Sigmoid colon (tissue), 7 donors: ENCODE results near the gene IQSEC2. TPM values are rescaled to one million over a fixed set of nuclear protein-coding genes. Genes with fewer than 3 reads are reported as not detected.

Experiments
- DNase-seq: peaks from one replicate; pipeline ENCODE4 v3.0.0-alpha.2; 2019
- H3K27ac ChIP-seq, 4 donors: fragments of 200-600 bp; sonication (generic); one replicate each; pipeline ENCODE4 v1.5.1; 2016 to 2019; ENCODE audit warnings: mild to moderate bottlenecking in 1 of 4
- H3K27me3 ChIP-seq, 3 donors: fragments of 200-600 bp; sonication (generic); one replicate each; pipeline ENCODE4 v1.5.1; 2019; ENCODE audit warnings: mild to moderate bottlenecking in 1 of 3
- H3K36me3 ChIP-seq, 4 donors: fragments of 200-600 bp; sonication (generic); one replicate each; pipeline ENCODE4 v1.5.1; 2016 to 2019
- H3K4me1 ChIP-seq, 4 donors: fragments of 200-600 bp; sonication (generic); one replicate each; pipeline ENCODE4 v1.5.1; 2017 to 2019
- H3K4me3 ChIP-seq, 4 donors: fragments of 200-600 bp; sonication (generic); one replicate each; pipeline ENCODE4 v1.5.1; 2017 to 2019; ENCODE audit warnings: mild to moderate bottlenecking in 2 of 4, moderate library complexity in 1 of 4
- H3K9me3 ChIP-seq, 4 donors: fragments of 200-600 bp in 3 of 4; sonication (generic) in 3 of 4; one replicate each; pipeline versions ENCODE4 v1.5.1 to v1.6.1; 2013 to 2019
- CTCF ChIP-seq, 4 experiments: fragments of 450-650 bp in 3 of 4; fragments of 200-600 bp in 1 of 4; IDR thresholded peaks; one replicate each; pipeline ENCODE4 v1.5.1; 2016 to 2019; ENCODE audit warnings: antibody characterized with exemption in 4 of 4, mild to moderate bottlenecking in 3 of 4, moderate library complexity in 2 of 4
- EP300 ChIP-seq, 4 donors: sonication (generic); formaldehyde crosslinking; IDR thresholded peaks; one replicate each; pipeline ENCODE4 v1.6.1; 2017; ENCODE audit warnings: antibody characterized with exemption in 4 of 4
- POLR2A ChIP-seq, 2 donors: fragments of 450-650 bp; IDR thresholded peaks; one replicate each; pipeline ENCODE4 v1.6.1; 2016; ENCODE audit warnings: antibody characterized with exemption in 2 of 2, mild to moderate bottlenecking in 2 of 2, moderate library complexity in 2 of 2
- POLR2AphosphoS5 ChIP-seq, 4 donors: sonication (generic); formaldehyde crosslinking; IDR thresholded peaks; one replicate each; pipeline ENCODE4 v1.6.1; 2017; ENCODE audit warnings: antibody characterized with exemption in 4 of 4
- WGBS, 2 donors: extraction: QIAGEN DNeasy Blood & Tissue Kit; methylation state at CpG; one replicate each; pipeline ENCODE4 v1.1.7; 2013; 5-methylcytosine and 5-hydroxymethylcytosine counted together
- intact Hi-C: fragments of 100-400 bp; cut with DNase I; formaldehyde crosslinking; loops from one replicate; pipeline ENCODE4 v1.15.1; 2023
- polyA plus RNA-seq, 3 donors: library from polyadenylated mRNA; stranded (reverse); fragments of 200-250 nt; gene quantifications; one replicate each; pipeline ENCODE4 v1.2.3, GENCODE V29; 2013
- total RNA-seq, 4 donors: library from RNA; depleted of rRNA; stranded (reverse); fragments of >200 nt; gene quantifications; one replicate each; pipeline ENCODE4 v1.1.0, GENCODE V29; 2016
- donor health status: healthy with polysubstance abuse.
- donor health status: Bipolar disorder and iron deficiency.
- donor health status: healthy.

The IQSEC2 gene
- total RNA-seq: 10 to 100 TPM; 13.6 to 21.4 (median 17.8) TPM
- polyA plus RNA-seq: 10 to 100 TPM; 18.6 to 27.5 (median 19.9) TPM

GRCh38 chrX:53281321-53281822, at the start of gene IQSEC2:
TSS of gene IQSEC2 (minus strand) at chrX:53281584.
- WGBS, 2 donors: 7 to 13% methylated on average over 9 of the region's 9 CpGs
- Histone ChIP-seq H3K4me1 (peaks cover 0 to 57% (median 38%) of the 10 kb centered on the region in 4 donors), H3K4me3 (peak within 1 kb of the TSS; percentile 18 to 52 (median 46)), H3K27me3 (no peaks in the 10 kb centered on the region), H3K27ac (peak within 1 kb of the TSS; percentile 68 to 87 (median 81)), H3K9me3 (no peaks in the 10 kb centered on the region), H3K36me3 (no peaks in the 10 kb centered on the region)
- TF ChIP-seq CTCF (IDR thresholded peaks at IDR 0.05) (no peak), POLR2AphosphoS5 (IDR thresholded peaks at IDR 0.05) (peak in 3 of 4 donors; percentile 43 to 78 (median 71)), POLR2A (IDR thresholded peaks at IDR 0.05) (peak in 1 of 2 donors; percentile 13)
- intact Hi-C loops: loop anchor here (5.0 to 10.0 kb wide), 2 partner anchors 36 to 153 kb away; partner anchors contain the start of gene HSD17B10
- peak; percentile 96 for DNase-seq

DNA sequence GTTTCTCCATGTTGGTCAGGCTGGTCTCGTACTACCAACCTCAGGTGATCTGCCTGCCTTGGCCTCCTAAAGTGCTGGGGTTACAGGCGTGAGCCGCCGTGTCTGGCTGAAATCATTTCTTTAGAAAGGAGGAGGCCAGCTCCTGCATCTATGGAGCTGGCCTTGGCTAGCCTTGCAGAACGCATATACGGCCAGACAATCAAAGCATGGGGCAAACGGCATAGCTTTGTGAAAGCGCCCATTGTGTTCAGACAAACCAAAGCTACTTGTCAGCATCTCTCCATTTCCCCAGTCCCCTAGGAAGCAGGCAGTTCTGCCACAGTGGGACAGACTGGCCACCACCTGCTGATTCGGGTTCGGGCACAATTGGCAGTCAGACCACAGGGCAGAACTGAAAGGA, 48.9 kb upstream of the IQSEC2 start:
- Histone ChIP-seq H3K9me3 (no peaks in the 10 kb centered on the region), H3K36me3 (no peaks in the 10 kb centered on the region), H3K27ac (no peak overlapping the region), H3K4me3 (no peak overlapping the region), H3K4me1 (no peaks in the 10 kb centered on the region), H3K27me3 (no peaks in the 10 kb centered on the region)
- no peak for DNase-seq
- TF ChIP-seq POLR2A (IDR thresholded peaks at IDR 0.05): no peak
- TF ChIP-seq EP300 (IDR thresholded peaks at IDR 0.05): no peak
- no peak for TF ChIP-seq CTCF (IDR thresholded peaks at IDR 0.05)
- no peak for TF ChIP-seq POLR2AphosphoS5 (IDR thresholded peaks at IDR 0.05)
- intact Hi-C loops: no loop called here
- WGBS, 2 donors: 80 to 85% methylated on average over 10 of the region's 10 CpGs

- intact Hi-C loops: no loop called here
- peaks cover 0 to 12% (median 2%) of the 10 kb centered on the region in 4 donors for H3K4me1 ChIP-seq
- 71 to 84% methylated on average over 1 of the region's 1 CpG for WGBS, 2 donors
- H3K4me3 ChIP-seq: no peak overlapping the region
- no peak for DNase-seq
- TF ChIP-seq CTCF (IDR thresholded peaks at IDR 0.05) (no peak), EP300 (IDR thresholded peaks at IDR 0.05) (no peak), POLR2AphosphoS5 (IDR thresholded peaks at IDR 0.05) (no peak), POLR2A (IDR thresholded peaks at IDR 0.05) (no peak)
- no peak overlapping the region for H3K27ac ChIP-seq
- no peaks in the 10 kb centered on the region for H3K9me3 ChIP-seq
- H3K27me3 ChIP-seq: peaks cover 0 to 12% (median 0%) of the 10 kb centered on the region in 3 donors
- H3K36me3 ChIP-seq: no peaks in the 10 kb centered on the region
Measured at GRCh38 chrX:53324803-53325202, 43.4 kb upstream of the IQSEC2 start.

DNA sequence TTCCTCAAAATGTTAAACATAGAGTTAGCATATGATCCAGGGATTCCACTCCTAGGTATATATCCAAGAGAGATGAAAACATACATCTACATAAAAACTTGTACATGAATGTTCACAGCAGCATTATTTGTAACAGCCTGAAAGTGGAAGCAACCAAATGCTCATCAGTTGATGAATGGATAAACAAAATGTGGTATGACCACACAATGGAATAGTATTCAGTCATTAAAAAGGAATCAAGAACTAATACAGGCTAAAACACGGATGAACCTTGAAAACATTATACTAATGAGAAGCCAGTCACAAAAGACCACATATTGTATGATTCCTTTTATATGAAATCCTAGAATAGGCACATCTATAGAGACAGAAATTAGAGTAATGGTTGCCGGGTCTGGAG, 42.7 kb upstream of the IQSEC2 start:
- peaks cover 0 to 12% (median 0%) of the 10 kb centered on the region in 3 donors for H3K27me3 ChIP-seq
- DNase-seq: no peak
- TF ChIP-seq CTCF (IDR thresholded peaks at IDR 0.05): no peak
- no peak for TF ChIP-seq POLR2A (IDR thresholded peaks at IDR 0.05)
- no peak for TF ChIP-seq EP300 (IDR thresholded peaks at IDR 0.05)
- no peak for TF ChIP-seq POLR2AphosphoS5 (IDR thresholded peaks at IDR 0.05)
- no peak overlapping the region for H3K27ac ChIP-seq
- H3K4me3 ChIP-seq: no peak overlapping the region
- intact Hi-C loops: no loop called here
- WGBS, 2 donors: 91 to 99% methylated on average over 2 of the region's 2 CpGs
- no peaks in the 10 kb centered on the region for H3K36me3 ChIP-seq
- peaks cover 0 to 19% (median 8%) of the 10 kb centered on the region in 4 donors for H3K4me1 ChIP-seq
- H3K9me3 ChIP-seq: no peaks in the 10 kb centered on the region

DNA sequence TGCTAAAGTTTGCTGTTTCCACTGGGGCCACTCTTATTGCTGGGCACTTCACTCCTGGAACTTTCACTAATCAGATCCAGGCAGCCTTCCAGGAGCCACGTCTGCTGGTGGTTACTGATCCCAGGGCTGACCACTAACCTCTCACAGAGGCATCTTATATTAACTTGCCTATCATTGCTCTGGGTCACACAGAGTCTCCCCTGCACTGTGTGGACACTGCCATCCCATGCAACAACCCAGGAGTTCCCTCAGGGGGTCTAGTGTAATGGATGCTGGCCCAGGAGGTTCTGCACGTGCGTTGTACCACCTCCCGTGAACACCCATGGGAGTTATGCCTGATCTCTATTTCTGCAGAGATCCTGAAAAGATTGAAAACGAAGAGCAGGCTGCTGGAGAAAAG, 41.8 kb upstream of the IQSEC2 start:
- Histone ChIP-seq H3K4me1 (peaks cover 0 to 24% (median 10%) of the 10 kb centered on the region in 4 donors), H3K36me3 (no peaks in the 10 kb centered on the region), H3K27ac (no peak overlapping the region), H3K27me3 (peaks cover 0 to 12% (median 0%) of the 10 kb centered on the region in 3 donors), H3K4me3 (no peak overlapping the region), H3K9me3 (no peaks in the 10 kb centered on the region)
- DNase-seq: no peak
- WGBS, 2 donors: 52 to 65% methylated on average over 5 of the region's 5 CpGs
- no peak for TF ChIP-seq POLR2AphosphoS5 (IDR thresholded peaks at IDR 0.05)
- no peak for TF ChIP-seq EP300 (IDR thresholded peaks at IDR 0.05)
- no peak for TF ChIP-seq POLR2A (IDR thresholded peaks at IDR 0.05)
- no peak for TF ChIP-seq CTCF (IDR thresholded peaks at IDR 0.05)
- intact Hi-C loops: no loop called here
